GM12875 (cell line): Measurements from ENCODE around the gene FAM181B.

Experiments
- H3K4me3 ChIP-seq: one replicate; pipeline ENCODE4 v1.5.1; 2011; ENCODE audit warnings: low read depth, low read length, control low read depth
- CTCF ChIP-seq: IDR thresholded peaks from 2 replicates; pipeline ENCODE4 v1.5.1; 2011; ENCODE audit warnings: low read depth, mild to moderate bottlenecking, control low read depth, inconsistent platforms, low read length, moderate library complexity, borderline replicate concordance; ENCODE audit not compliant: insufficient read depth

Gene FAM181B

GRCh38 chr11:82733444-82734119 is at the start of gene FAM181B:
Gene FAM181B, minus strand, starts transcription at chr11:82733864. Its CDS starts 135 bp downstream, at chr11:82733729.
- no peak for TF ChIP-seq CTCF
- H3K4me3 ChIP-seq = no peak within 1 kb of the TSS

GRCh38 chr11:82782825-82783374 is 49.2 kb upstream of the FAM181B start:
- no peak for TF ChIP-seq CTCF
- no peak overlapping the region for H3K4me3 ChIP-seq

- no peak overlapping the region for H3K4me3 ChIP-seq
- no peak for TF ChIP-seq CTCF
Measured at GRCh38 chr11:82778776-82779175, 45.1 kb upstream of the FAM181B start.

- TF ChIP-seq CTCF = no peak
- no peak overlapping the region for H3K4me3 ChIP-seq
Measured at GRCh38 chr11:82776377-82776776, 42.7 kb upstream of the FAM181B start.

GRCh38 chr11:82775736-82776346 is 42.2 kb upstream of the FAM181B start:
- no peak overlapping the region for H3K4me3 ChIP-seq
- TF ChIP-seq CTCF = peak; percentile 87

GRCh38 chr11:82775218-82775617 is 41.6 kb upstream of the FAM181B start:
- no peak overlapping the region for H3K4me3 ChIP-seq
- TF ChIP-seq CTCF = no peak

GRCh38 chr11:82771781-82772180 is 38.1 kb upstream of the FAM181B start:
- H3K4me3 ChIP-seq = no peak overlapping the region
- TF ChIP-seq CTCF = no peak
